Endothelial cell of umbilical vein (primary cell): ENCODE measurements around the gene SLC9A9.

Source experiments
- CTCF ChIP-seq, 2 donors: IDR thresholded peaks; 1 replicate in 1 of 2; 2 replicates in 1 of 2; pipeline ENCODE4 v1.5.1; 2011; ENCODE audit warnings: low read length in 2 of 2, mild to moderate bottlenecking in 2 of 2, moderate library complexity in 2 of 2, control low read depth in 1 of 2, inconsistent platforms in 1 of 2, low read depth in 1 of 2; ENCODE audit not compliant: insufficient read depth in 1 of 2; ENCODE audit errors: extremely low read depth in 1 of 2
- MAX ChIP-seq: IDR thresholded peaks from 2 replicates; pipeline ENCODE4 v1.6.1; 2011; ENCODE audit not compliant: insufficient read depth, insufficient read length
- POLR2A ChIP-seq: IDR thresholded peaks from 2 replicates; pipeline ENCODE4 v1.6.1; 2012; ENCODE audit warnings: low read depth, mild to moderate bottlenecking, control low read depth, low read length
- POLR2AphosphoS5 ChIP-seq: IDR thresholded peaks from 2 replicates; pipeline ENCODE4 v1.6.1; 2012; ENCODE audit warnings: low read depth, mild to moderate bottlenecking, control low read depth, low read length, moderate library complexity; ENCODE audit not compliant: insufficient read depth

DNA sequence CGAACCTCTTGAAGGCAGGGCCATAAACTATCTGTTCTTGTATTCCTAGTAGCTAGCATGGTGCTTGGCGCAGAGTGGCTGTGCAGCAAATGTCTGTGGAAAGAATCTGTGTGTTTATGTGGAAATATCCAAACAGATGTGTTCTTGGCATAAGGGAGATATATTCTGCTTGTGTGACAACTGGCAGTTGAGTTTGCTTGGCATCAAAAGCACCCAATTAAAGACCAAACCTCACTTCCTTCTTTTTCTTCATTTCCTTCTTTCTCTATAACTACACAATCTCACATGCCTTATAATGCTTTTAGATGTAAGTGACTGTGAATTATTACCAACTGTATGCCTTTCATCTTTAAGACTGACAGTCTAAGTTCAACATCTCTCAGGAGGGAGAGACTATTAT lies 296.5 kb downstream of the SLC9A9 start:
- TF ChIP-seq CTCF (IDR thresholded peaks at IDR 0.05; ENCODE audit: extremely low read depth in 1 of 2, insufficient read depth in 1 of 2, low read depth in 1 of 2, low read length in 2 of 2) (no peak), POLR2A (no peak), MAX (no peak), POLR2AphosphoS5 (no peak)
